ENCODE data around the gene TRNT1. TPM values are rescaled to one million over a fixed set of nuclear protein-coding genes. Genes with fewer than 3 reads are reported as not detected.

Gene TRNT1
- total RNA-seq, 1 donor from 2014 or later: 30.6 TPM

GRCh38 chr3:3129579-3129978 is 2.8 kb downstream of the TRNT1 start:
- Mint-ChIP-seq H3K27me3 (ENCODE audit: low read depth) (no peaks in the 10 kb centered on the region), H3K4me3 (no peak overlapping the region), H3K36me3 (ENCODE audit: low read depth) (peaks cover 16% of the 10 kb centered on the region), H3K9me3 (no peaks in the 10 kb centered on the region), H3K4me1 (peaks cover 28% of the 10 kb centered on the region), H3K27ac (ENCODE audit: unreplicated experiment) (no peak overlapping the region)
- no peak for DNase-seq (ENCODE audit: low read depth, low spot score)
- no peak for TF ChIP-seq CTCF (conservative IDR thresholded peaks at IDR 0.05)

GRCh38 chr3:3133500-3133899 is 6.8 kb downstream of the TRNT1 start:
- Mint-ChIP-seq H3K9me3 (no peaks in the 10 kb centered on the region), H3K27me3 (ENCODE audit: low read depth) (no peaks in the 10 kb centered on the region)
- no peak for TF ChIP-seq CTCF (conservative IDR thresholded peaks at IDR 0.05)

GRCh38 chr3:3134750-3135448 is 8.2 kb downstream of the TRNT1 start:
- H3K4me3 Mint-ChIP-seq: no peak overlapping the region
- no peak overlapping the region for H3K27ac Mint-ChIP-seq (ENCODE audit: unreplicated experiment)
- DNase-seq (ENCODE audit: low read depth, low spot score): no peak
- H3K4me1 Mint-ChIP-seq: no peaks in the 10 kb centered on the region
- TF ChIP-seq CTCF (conservative IDR thresholded peaks at IDR 0.05): no peak
- no peaks in the 10 kb centered on the region for H3K27me3 Mint-ChIP-seq (ENCODE audit: low read depth)
- H3K9me3 Mint-ChIP-seq: no peaks in the 10 kb centered on the region
- H3K36me3 Mint-ChIP-seq (ENCODE audit: low read depth): peaks cover 22% of the 10 kb centered on the region

More at GRCh38 chr3:3133500-3133899, 6.8 kb downstream of the TRNT1 start:
- H3K4me3 Mint-ChIP-seq: no peak overlapping the region
- peaks cover 6% of the 10 kb centered on the region for H3K4me1 Mint-ChIP-seq
- H3K27ac Mint-ChIP-seq (ENCODE audit: unreplicated experiment): no peak overlapping the region
- peaks cover 22% of the 10 kb centered on the region for H3K36me3 Mint-ChIP-seq (ENCODE audit: low read depth)
- DNase-seq (ENCODE audit: low read depth, low spot score): no peak

GRCh38 chr3:3137526-3137925 is 10.8 kb downstream of the TRNT1 start:
- peaks cover 12% of the 10 kb centered on the region for H3K4me1 Mint-ChIP-seq
- no peak overlapping the region for H3K4me3 Mint-ChIP-seq
- no peak for TF ChIP-seq CTCF (conservative IDR thresholded peaks at IDR 0.05)
- no peak for DNase-seq (ENCODE audit: low read depth, low spot score)
- no peak overlapping the region for H3K27ac Mint-ChIP-seq (ENCODE audit: unreplicated experiment)
- peaks cover 14% of the 10 kb centered on the region for H3K36me3 Mint-ChIP-seq (ENCODE audit: low read depth)
- no peaks in the 10 kb centered on the region for H3K9me3 Mint-ChIP-seq
- no peaks in the 10 kb centered on the region for H3K27me3 Mint-ChIP-seq (ENCODE audit: low read depth)

GRCh38 chr3:3141939-3142338 is 15.2 kb downstream of the TRNT1 start:
- H3K27me3 Mint-ChIP-seq (ENCODE audit: low read depth): no peaks in the 10 kb centered on the region
- DNase-seq (ENCODE audit: low read depth, low spot score): no peak
- H3K4me1 Mint-ChIP-seq: peaks cover 20% of the 10 kb centered on the region
- no peak overlapping the region for H3K4me3 Mint-ChIP-seq
- H3K27ac Mint-ChIP-seq (ENCODE audit: unreplicated experiment): no peak overlapping the region
- H3K9me3 Mint-ChIP-seq: no peaks in the 10 kb centered on the region
- H3K36me3 Mint-ChIP-seq (ENCODE audit: low read depth): peaks cover 20% of the 10 kb centered on the region
- no peak for TF ChIP-seq CTCF (conservative IDR thresholded peaks at IDR 0.05)
